ENCODE measurements around the gene CYP4B1. TPM values are rescaled to one million over a fixed set of nuclear protein-coding genes. Genes with fewer than 3 reads are reported as not detected.

The CYP4B1 gene
- total and polyA plus RNA-seq, 10 of the 15 experiments (the other 5 are each of a cell fraction or from before 2014, with no cell fraction given), result 0.38 TPM; not detected in 9

- Histone ChIP-seq H3K9me3 (replicated peaks; ENCODE audit: control insufficient read depth, insufficient read depth, low read length) (peaks cover 6% of the 10 kb centered on the region; the same call in 1 of the 3 replicates), H2AFZ (ENCODE audit: control insufficient read depth, low read depth, low read length) (no peak overlapping the region), H4K20me1 (ENCODE audit: control insufficient read depth, insufficient read depth) (no peaks in the 10 kb centered on the region), H3K36me3 (ENCODE audit: control insufficient read depth in 2 of 2, insufficient read depth in 2 of 2, low read length in 1 of 2) (no peaks in the 10 kb centered on the region), H3K9ac (ENCODE audit: control insufficient read depth, insufficient read depth, low read length) (no peak overlapping the region), H3K4me2 (ENCODE audit: control insufficient read depth, insufficient read depth) (no peak overlapping the region), H3K4me3 (no peak overlapping the region), H3K4me1 (ENCODE audit: control insufficient read depth, insufficient read depth, low read length) (no peaks in the 10 kb centered on the region), H3K27ac (ENCODE audit: control insufficient read depth, insufficient read depth) (no peak overlapping the region), H3K27me3 (replicated peaks in 1 of 2; ENCODE audit: control insufficient read depth in 2 of 2, insufficient read depth in 2 of 2, low read length in 1 of 2) (no peaks in the 10 kb centered on the region), H3K79me2 (ENCODE audit: control insufficient read depth, insufficient read depth, low read length) (no peaks in the 10 kb centered on the region)
- ChIA-PET CTCF (no interaction called here), RAD21 (ENCODE audit: unreplicated experiment) (no interaction called here), SMC1A (ENCODE audit: uncharacterized antibody, unreplicated experiment) (no interaction called here), POLR2A (no interaction called here)
- no peak for FAIRE-seq
- no TSS peak for BruUV-seq (replicated peaks)
- no peak for ATAC-seq
- no peak for DNase-seq (ENCODE audit: low read depth, low spot score)
- TF ChIP-seq BRCA1 (IDR thresholded peaks at IDR 0.05; ENCODE audit: low read depth, low read length), result no peak
- TF ChIP-seq ASH2L (IDR thresholded peaks at IDR 0.05; ENCODE audit: borderline replicate concordance, low read depth), result no peak
- no peak for TF ChIP-seq CREM (IDR thresholded peaks at IDR 0.05; ENCODE audit: low read depth)
- TF ChIP-seq IRF3 (IDR thresholded peaks at IDR 0.05), result no peak
- no peak for TF ChIP-seq E2F4 (IDR thresholded peaks at IDR 0.05; ENCODE audit: low read depth, low read length)
- TF ChIP-seq KDM1A (IDR thresholded peaks at IDR 0.05; ENCODE audit: borderline replicate concordance), result no peak
- no peak for TF ChIP-seq YY1 (IDR thresholded peaks at IDR 0.05; ENCODE audit: low read depth, low read length)
- TF ChIP-seq RCOR1 (conservative IDR thresholded peaks at IDR 0.05; ENCODE audit: low read depth, low read length), result no peak
- TF ChIP-seq NKRF (conservative IDR thresholded peaks at IDR 0.05), result no peak
- TF ChIP-seq BHLHE40 (IDR thresholded peaks at IDR 0.05; ENCODE audit: borderline replicate concordance in 1 of 2, low read depth in 2 of 2, low read length in 1 of 2), result no peak
- intact Hi-C loops (cut with micrococcal nuclease; ENCODE audit: unreplicated experiment) (no loop called here), in situ Hi-C loops (cut with MboI) (no loop called here)
- 0% methylated on average over 4 of the region's 4 CpGs for WGBS (ENCODE audit: insufficient coverage, insufficient replicate concordance, low lambda C conversion rate, missing lambda C conversion rate)
These were observed 31.1 kb upstream of the CYP4B1 start for GRCh38 chr1:46767649-46768282.

Data from GM12878 (cell line).